Endometrium (tissue), 2 donors: ENCODE results near the gene MORN3.
"Not testable (repeated sequence)": the region's sequence is repeated elsewhere in the genome, so short reads cannot be mapped to it uniquely, and the experiment has no call there.

ENCODE experiments used
- FAIRE-seq: peaks from 2 replicates; lab custom pipeline; 2012; peaks lifted over from hg19 to GRCh38; lab: Jason Lieb, UNC
- donor health status: control.
- donor health status: control.

MORN3 gene

GRCh38 chr12:121689430-121689829 lies 20.0 kb upstream of the MORN3 start:
- FAIRE-seq = no peak

DNA sequence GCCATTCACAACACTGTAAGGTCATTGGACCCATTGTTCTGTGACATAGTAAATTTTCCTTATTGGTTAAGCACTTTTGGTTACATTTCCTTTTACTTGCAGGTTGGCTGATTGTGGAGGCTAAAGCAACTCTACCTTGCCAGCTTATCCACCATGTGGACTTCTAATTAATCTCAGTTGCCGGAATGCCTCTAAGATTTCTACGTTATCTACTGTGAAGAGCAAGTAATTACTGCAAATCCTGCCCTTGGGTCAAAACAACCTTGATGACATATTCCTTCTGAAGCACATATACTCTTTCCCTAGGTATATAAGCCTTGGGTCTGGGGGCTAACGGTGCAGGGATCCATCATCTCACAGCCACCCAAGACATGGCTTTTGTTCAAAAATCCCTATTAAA lies 19.5 kb upstream of the MORN3 start:
- FAIRE-seq = no peak

- not testable (repeated sequence) for FAIRE-seq
Measured at GRCh38 chr12:121679661-121680197, 10.3 kb upstream of the MORN3 start.

DNA sequence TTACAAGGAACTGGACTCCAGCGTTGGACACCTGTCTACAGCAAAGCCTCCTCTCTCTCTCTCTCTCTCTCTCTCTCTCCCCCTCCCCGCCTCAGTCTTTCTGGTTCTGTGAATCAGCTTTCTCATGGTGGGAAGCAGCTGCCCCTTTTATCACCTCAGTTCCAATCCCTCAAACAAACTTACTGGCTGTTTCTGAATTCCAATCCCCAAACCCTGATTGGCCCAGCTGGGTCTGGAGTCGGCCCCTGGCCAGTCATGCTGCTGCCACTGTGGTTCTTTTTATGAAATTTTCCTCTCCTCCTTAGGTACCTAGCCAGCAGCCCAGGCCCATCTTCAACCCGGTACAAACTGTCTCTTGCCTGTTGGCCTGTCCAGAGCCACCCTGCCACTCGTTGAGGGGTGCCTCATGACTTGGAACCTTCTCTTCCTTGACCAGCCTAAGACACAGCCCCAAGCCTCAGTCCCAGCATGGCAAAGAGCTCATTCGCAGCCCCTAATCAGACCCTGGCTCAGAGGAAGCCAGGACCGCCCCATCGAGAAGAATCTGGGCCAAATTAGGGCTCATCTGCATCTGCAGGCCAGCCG lies 9.4 kb upstream of the MORN3 start:
- no peak for FAIRE-seq

DNA sequence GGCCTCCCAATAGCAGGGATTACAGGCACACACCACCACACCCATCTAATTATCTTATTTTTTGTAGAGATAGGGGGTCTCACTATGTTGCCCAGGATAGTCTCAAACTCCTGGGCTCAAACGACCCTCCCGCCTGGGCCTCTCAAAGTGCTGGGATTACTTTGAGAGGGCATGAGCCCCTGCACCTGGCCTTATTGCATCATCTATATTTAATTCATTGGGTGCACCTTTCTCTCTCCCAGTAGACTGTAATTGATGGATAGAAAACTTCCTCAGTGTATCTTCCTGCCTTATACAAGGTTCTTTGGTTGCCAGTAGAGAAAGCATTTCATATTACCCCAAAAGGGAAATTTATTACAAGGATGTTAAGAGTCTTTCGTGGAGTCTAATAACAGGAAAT lies 8.9 kb upstream of the MORN3 start:
- FAIRE-seq = no peak

- no peak for FAIRE-seq
Measured at GRCh38 chr12:121676190-121676589, 6.7 kb upstream of the MORN3 start.

GRCh38 chr12:121673013-121673511 lies 3.6 kb upstream of the MORN3 start:
- FAIRE-seq = no peak

- no peak for FAIRE-seq
Measured at GRCh38 chr12:121668750-121669520, 519 bp downstream of the MORN3 start.

GRCh38 chr12:121666829-121667228 lies 2.6 kb downstream of the MORN3 start:
- FAIRE-seq = not testable (repeated sequence)

DNA sequence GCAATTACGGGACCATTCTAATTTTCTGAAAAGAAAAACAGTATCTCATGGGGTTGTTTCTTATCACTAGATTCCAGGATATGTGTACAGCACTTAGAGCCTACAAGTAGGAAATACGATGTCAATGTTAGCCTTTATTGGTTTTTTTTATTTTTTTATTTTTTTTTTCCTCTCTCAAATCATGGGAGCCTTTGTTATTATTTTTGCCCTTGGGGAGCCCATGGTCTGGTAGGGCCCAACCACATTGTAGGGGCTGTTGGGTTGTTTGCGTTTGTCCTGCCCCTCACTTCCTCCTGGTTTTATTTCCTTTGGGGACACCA lies 5.9 kb downstream of the MORN3 start:
- no peak for FAIRE-seq

GRCh38 chr12:121661353-121662105 lies 7.9 kb downstream of the MORN3 start:
- not testable (repeated sequence) for FAIRE-seq

DNA sequence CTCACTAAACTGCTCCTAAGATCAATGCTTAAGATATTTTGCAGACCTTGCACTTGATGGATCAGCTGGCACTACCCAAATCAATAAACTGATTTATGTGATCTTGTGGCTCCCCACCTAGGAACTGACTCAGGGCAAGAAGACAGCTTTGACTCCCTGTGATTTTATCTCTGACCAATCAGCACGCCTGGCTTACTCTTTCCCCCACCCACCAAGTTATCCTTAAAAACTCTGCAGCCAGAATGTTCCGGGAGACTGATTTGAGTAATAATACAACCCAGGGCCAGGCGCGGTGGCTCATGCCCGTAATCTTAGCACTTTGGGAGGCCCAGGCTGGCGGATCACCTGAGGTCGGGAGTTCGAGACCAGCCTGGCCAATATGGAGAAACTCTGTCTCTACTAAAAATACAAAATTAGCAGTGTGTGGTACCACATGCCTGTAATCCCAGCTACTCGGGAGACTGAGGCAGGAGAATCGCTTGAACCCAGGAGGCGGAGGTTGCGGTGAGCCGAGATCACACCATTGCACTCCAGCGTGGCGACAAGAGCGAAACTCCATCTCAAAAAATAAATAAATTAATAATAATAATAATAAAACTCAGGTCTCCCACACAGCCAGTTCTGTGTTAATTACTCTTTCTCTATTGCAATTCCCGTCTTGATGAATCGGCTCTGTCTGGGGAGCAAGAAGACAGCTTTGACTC lies 12.0 kb downstream of the MORN3 start:
- no peak for FAIRE-seq

GRCh38 chr12:121656122-121656521 lies 13.3 kb downstream of the MORN3 start:
- no peak for FAIRE-seq

GRCh38 chr12:121653999-121654398 lies 15.5 kb downstream of the MORN3 start:
- no peak for FAIRE-seq

DNA sequence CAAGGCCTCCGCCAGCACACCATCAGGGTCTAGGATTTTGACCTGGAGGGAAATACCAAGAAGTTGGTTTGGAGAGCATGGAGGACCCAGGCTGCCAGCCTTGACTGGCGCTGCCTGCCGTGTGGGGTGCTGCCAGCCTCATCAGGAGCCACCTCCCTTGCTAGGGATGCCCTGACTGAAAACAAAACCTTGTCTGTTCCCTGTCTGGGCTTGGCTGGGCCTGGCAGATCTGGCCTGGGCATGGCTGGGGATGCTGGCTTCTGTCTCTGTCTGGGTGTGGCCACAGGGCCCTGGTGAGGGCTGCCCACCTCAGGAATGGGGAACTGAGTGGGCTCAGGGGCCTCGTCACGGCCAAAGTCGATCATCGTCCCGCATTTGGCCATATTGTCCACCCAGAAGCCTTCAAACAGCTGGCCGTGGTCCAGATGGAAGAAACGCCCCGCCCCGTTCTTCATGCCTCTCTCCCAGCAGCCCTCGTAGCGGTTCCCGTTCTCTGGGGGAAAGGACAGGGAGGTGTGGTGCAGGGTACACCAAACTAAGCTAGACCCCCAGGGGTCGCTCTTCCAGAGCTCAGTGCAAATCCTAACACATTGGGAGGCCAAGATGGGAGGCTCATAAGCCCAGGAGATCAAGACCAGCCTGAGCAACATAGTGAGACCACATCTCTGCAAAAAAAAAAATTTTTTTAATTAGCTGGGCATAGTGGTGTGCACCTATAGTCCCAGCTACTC lies 16.5 kb downstream of the MORN3 start:
- FAIRE-seq = no peak

- FAIRE-seq = no peak
Measured at GRCh38 chr12:121651320-121651719, 18.1 kb downstream of the MORN3 start.

- FAIRE-seq = no peak
Measured at GRCh38 chr12:121649819-121650353, 19.6 kb downstream of the MORN3 start.

DNA sequence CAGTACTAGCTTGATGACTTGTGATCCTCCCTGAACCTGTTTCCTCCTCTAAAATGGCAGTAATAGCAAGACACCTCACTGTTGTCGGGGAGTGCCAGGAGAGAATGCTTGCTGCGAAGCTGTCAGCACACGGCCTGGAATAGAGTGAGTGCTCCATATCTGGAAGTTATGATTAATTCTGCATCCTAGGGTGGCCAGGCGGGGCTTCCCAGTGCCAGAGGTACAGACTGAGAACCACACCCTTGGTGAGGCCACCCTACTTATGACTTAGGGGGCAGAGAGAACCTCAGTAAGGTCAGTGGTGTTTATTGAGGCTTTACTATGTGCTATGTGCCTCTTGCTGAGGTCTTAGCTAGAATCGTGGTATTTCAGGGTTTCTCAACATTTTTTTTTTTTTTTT lies 20.1 kb downstream of the MORN3 start:
- FAIRE-seq = no peak

DNA sequence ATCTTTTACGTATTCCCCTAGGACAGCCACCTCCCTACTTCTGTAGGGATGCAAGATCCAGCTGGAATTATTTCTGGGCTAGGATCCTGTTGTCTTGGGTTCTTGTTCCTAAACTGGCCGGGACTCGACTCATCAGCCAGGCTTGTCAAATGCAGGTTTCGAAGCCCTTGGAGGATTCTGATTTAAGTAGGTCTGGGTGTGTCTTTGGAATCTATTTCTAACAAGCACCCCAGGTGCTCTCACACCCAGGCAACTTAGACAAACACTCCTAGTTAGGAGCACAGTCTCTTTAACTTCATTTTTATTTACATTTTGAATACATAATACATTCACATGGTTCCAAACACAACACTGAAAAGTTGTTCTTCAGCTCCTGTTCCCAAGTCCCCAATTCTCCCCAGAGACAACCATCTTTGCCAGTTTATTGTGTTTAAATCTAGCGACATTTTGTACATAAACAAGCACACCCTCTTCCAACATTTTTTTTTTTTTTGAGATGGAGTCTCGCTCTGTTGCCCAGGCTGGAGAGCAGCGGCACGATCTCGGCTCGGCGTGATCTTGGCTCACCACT lies 20.9 kb downstream of the MORN3 start:
- no peak for FAIRE-seq

- no peak for FAIRE-seq
Measured at GRCh38 chr12:121641343-121641630, 28.2 kb downstream of the MORN3 start.
